Endodermal cell (in vitro differentiated cells): ENCODE measurements around the gene AKR1C2. TPM values are rescaled to one million over a fixed set of nuclear protein-coding genes. Genes with fewer than 3 reads are reported as not detected.
A peak's percentile ranks its signal among the peaks of the same experiment; 100 is the strongest.

Experiments used
- DNase-seq: peaks from one replicate; pipeline ENCODE4 v3.0.0-alpha.2; 2017
- H3K27ac ChIP-seq: 2 replicates; pipeline ENCODE4 v1.5.1; 2013; ENCODE audit warnings: mild to moderate bottlenecking, low read depth, low read length, moderate library complexity
- H3K27me3 ChIP-seq: 2 replicates; pipeline ENCODE4 v1.6.1; 2013; ENCODE audit warnings: mild to moderate bottlenecking, low read length, moderate library complexity; ENCODE audit not compliant: insufficient read depth, control insufficient read depth, poor library complexity, severe bottlenecking
- H3K36me3 ChIP-seq: 2 replicates; pipeline ENCODE4 v1.7.0; 2013; ENCODE audit warnings: mild to moderate bottlenecking, low read length, moderate library complexity; ENCODE audit not compliant: control insufficient read depth, insufficient read depth
- H3K4me1 ChIP-seq: one replicate; pipeline ENCODE4 v1.7.0; 2013; ENCODE audit warnings: low read length; ENCODE audit not compliant: control insufficient read depth, insufficient read depth
- H3K4me3 ChIP-seq: 2 replicates; pipeline ENCODE4 v1.5.1; 2013; ENCODE audit warnings: mild to moderate bottlenecking, low read length, moderate library complexity
- H3K9ac ChIP-seq: 2 replicates; pipeline ENCODE4 v1.6.1; 2013; ENCODE audit warnings: mild to moderate bottlenecking, low read length, moderate library complexity; ENCODE audit not compliant: poor library complexity, severe bottlenecking; ENCODE audit errors: extremely low read depth
- H3K9me3 ChIP-seq: 2 replicates; pipeline ENCODE4 v1.6.1; 2013; ENCODE audit warnings: mild to moderate bottlenecking, low read length, moderate library complexity; ENCODE audit not compliant: control insufficient read depth
- H3K27ac Mint-ChIP-seq: 2 replicates; pipeline ENCODE4 v1.8.0; 2020; ENCODE audit warnings: mixed read lengths
- H3K27me3 Mint-ChIP-seq: 2 replicates; pipeline ENCODE4 v1.8.0; 2021; ENCODE audit warnings: mild to moderate bottlenecking, mixed read lengths; ENCODE audit not compliant: insufficient read depth
- H3K36me3 Mint-ChIP-seq: 2 replicates; pipeline ENCODE4 v1.8.0; 2020; ENCODE audit warnings: low read depth, mixed read lengths
- H3K4me1 Mint-ChIP-seq: 2 replicates; pipeline ENCODE4 v1.8.0; 2020; ENCODE audit warnings: mixed read lengths
- H3K4me3 Mint-ChIP-seq: 2 replicates; pipeline ENCODE4 v1.8.0; 2020; ENCODE audit warnings: mild to moderate bottlenecking, moderate library complexity, mixed read lengths
- H3K9me3 Mint-ChIP-seq: 2 replicates; pipeline ENCODE4 v1.8.0; 2020; ENCODE audit warnings: mild to moderate bottlenecking, mixed read lengths
- CTCF ChIP-seq: fragments of 200-600 bp; sonication (generic); conservative IDR thresholded peaks from 2 replicates; pipeline ENCODE4 v1.5.0; 2021; ENCODE audit warnings: antibody characterized with exemption, mild to moderate bottlenecking
- WGBS, 2 experiments: methylation state at CpG; one replicate each; pipeline versions ENCODE4 v1.1.5 to v1.1.7; 2013; ENCODE audit warnings: missing lambda C conversion rate in 2 of 2, mixed read lengths in 1 of 2; ENCODE audit not compliant: insufficient coverage in 1 of 2, insufficient read length in 1 of 2; 5-methylcytosine and 5-hydroxymethylcytosine counted together
- total RNA-seq, 2 donors: library from RNA; stranded (reverse); fragmentation: NEBNext Ultra II Directional in 1 of 2; extraction: Animal tissue kit (Norgen Biotek cat#: 25700) in 1 of 2; gene quantifications; 2 replicates in 1 of 2; 3 replicates in 1 of 2; pipeline ENCODE4 v1.2.1, GENCODE V29; 2021

The AKR1C2 gene
- total RNA-seq, 2 donors from 2014 or later: 0.33 to 0.89 TPM

DNA sequence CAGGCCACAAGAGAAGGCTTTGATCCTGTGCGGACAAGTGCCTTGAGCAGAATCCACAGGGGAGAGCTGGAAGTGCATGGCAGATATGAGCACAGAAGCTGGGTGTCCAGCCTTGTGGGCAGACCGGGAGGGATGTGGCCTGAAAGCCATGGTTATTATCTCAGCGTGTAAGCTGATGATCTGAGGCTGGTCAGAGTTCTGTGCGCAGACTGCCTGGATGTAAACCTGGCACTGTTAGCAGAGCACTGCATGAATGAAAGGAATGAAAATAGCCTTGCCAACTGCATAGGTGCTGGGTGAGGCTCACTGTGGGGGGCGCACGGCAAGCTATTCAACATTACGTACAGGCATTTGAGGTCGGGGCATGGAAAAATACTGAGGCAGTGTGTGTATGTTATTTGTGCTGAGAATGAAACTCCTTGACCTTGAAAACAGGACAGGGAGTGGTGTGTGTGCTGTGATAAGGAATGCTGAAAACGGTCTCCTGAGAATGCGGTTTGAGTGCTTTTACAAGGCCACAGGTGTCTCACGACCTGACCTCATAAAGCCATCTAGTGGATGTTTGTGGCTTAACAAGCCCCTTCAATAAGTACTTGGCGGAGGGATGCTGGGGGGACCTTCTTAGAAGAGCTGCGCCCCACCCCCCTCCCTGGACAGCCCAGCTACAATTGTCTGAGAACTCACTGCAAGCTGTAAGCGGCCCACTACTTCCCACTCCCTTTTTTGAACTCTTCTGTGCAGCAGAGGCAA, 21.8 kb downstream of the AKR1C2 start:
- Mint-ChIP-seq H3K9me3 (peaks cover 15% of the 10 kb centered on the region), H3K27me3 (peaks cover 35% of the 10 kb centered on the region), H3K4me3 (no peak overlapping the region), H3K4me1 (peaks cover 20% of the 10 kb centered on the region), H3K27ac (no peak overlapping the region), H3K36me3 (no peaks in the 10 kb centered on the region)
- peaks cover 10% of the 10 kb centered on the region for H3K9me3 ChIP-seq
- H3K27ac ChIP-seq: no peak overlapping the region
- WGBS, 2 experiments: 61 to 67% methylated on average over 11 to 14 of the region's 14 CpGs
- peak; percentile 73 for DNase-seq
- H3K27me3 ChIP-seq: no peaks in the 10 kb centered on the region
- TF ChIP-seq CTCF: peak; percentile 75
- no peak overlapping the region for H3K9ac ChIP-seq
- H3K36me3 ChIP-seq: no peaks in the 10 kb centered on the region
- peaks cover 4% of the 10 kb centered on the region for H3K4me1 ChIP-seq
- H3K4me3 ChIP-seq: no peak overlapping the region

DNA sequence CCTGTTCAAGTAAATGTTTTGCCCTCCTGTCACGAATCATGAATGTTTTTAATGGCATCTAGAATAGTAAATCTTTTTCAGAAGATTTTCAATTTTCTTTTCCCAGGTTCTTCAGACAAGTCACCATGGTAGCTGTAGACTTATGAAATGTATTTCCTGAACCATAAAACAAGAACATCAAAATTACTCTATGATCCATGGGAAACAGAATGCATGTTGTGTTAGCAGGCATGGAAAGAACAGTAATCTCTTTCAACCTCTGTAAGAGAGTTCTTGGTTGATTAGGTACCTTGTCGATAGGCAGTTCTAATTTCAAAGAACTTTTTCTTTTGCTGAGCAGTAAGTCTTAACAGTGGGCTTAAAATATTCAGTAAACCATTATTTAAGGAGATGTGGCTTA, 22.9 kb downstream of the AKR1C2 start:
- Histone ChIP-seq H3K4me1 (peaks cover 4% of the 10 kb centered on the region), H3K4me3 (no peak overlapping the region), H3K27ac (no peak overlapping the region), H3K9me3 (peaks cover 2% of the 10 kb centered on the region), H3K36me3 (no peaks in the 10 kb centered on the region), H3K27me3 (no peaks in the 10 kb centered on the region), H3K9ac (no peak overlapping the region)
- Mint-ChIP-seq H3K27ac (no peak overlapping the region), H3K36me3 (no peaks in the 10 kb centered on the region), H3K27me3 (peaks cover 30% of the 10 kb centered on the region), H3K9me3 (peaks cover 5% of the 10 kb centered on the region), H3K4me3 (no peak overlapping the region), H3K4me1 (peaks cover 20% of the 10 kb centered on the region)
- 92 to 100% methylated on average over 1 to 2 of the region's 2 CpGs for WGBS, 2 experiments
- no peak for TF ChIP-seq CTCF
- no peak for DNase-seq

DNA sequence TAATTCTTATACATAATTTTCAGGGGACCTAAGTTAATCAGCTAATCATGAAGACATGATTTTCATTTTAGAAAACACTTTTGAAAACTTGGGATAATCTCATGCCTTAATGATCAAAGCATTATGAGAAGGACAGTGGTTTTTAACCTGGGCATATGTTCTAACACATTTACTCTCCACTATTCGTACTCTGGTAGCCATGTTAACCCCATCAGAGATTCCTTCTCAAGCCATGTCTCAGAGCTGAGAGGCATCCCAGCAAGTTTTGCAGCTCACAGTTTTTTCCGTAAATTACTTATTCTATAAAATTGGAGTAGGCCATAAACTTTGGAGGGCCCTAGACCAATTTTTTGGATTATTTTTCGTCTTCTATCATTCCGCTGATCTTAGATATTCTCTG, 24.8 kb downstream of the AKR1C2 start:
- H3K9me3 ChIP-seq: no peaks in the 10 kb centered on the region
- no peak overlapping the region for H3K27ac Mint-ChIP-seq
- 91% methylated on average over 4 of the region's 4 CpGs for WGBS, 2 experiments
- H3K4me1 Mint-ChIP-seq: peaks cover 9% of the 10 kb centered on the region
- no peak overlapping the region for H3K27ac ChIP-seq
- no peaks in the 10 kb centered on the region for H3K36me3 Mint-ChIP-seq
- TF ChIP-seq CTCF: no peak
- no peaks in the 10 kb centered on the region for H3K9me3 Mint-ChIP-seq
- no peaks in the 10 kb centered on the region for H3K36me3 ChIP-seq
- H3K27me3 Mint-ChIP-seq: peaks cover 20% of the 10 kb centered on the region
- H3K4me3 ChIP-seq: no peak overlapping the region
- no peak for DNase-seq
- no peak overlapping the region for H3K4me3 Mint-ChIP-seq
- no peak overlapping the region for H3K9ac ChIP-seq
- no peaks in the 10 kb centered on the region for H3K27me3 ChIP-seq
- H3K4me1 ChIP-seq: no peaks in the 10 kb centered on the region
